ENCODE measurements around the gene STIMATE.

The STIMATE gene

DNA sequence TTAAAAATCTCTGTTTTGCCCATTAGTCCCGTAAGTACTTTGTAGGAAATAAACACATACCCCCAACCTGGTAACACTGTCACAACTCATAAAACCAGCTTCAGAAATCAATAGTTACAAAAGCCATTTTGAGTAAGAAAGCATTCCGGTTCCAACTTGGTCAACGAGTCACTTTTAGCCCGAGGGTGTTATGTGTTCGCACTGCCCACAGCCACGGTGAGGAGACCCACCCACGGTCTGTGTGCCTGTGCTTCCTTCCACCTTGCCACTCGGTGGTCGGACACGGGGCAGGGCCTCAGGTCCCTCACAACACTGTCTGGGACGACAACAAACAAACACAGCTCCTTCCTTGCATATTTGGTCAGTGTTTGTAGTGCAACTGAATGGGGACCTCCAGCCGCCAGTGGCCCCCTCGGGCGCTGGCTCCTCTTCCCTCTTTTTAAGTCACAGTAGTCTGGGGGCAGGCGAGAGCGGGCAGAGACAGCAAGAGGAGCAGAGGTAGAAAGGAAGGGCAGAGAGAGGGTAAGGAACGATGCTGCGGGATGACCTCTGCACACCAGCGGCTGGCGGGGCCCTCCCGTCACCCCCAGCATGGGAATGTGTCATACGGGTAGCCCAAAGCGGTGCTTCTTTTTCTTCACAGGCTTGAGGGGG is 57.3 kb downstream of the STIMATE start:
- DNase-seq = no peak

DNA sequence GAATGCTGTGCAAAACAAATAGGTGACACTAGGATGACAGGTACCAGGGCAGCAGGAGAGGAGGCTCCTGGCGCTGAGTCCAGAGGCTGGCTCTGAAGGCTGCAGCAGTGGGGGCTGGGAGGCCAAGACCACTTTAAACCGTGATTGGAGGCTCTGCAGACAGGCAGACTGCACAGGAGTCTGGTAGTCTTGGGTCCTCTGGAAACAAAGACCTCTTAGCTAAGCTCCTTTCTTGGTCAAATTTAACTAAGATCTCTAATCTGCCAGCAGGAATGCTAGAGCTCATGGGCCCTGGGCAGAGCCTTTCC is 58.1 kb downstream of the STIMATE start:
- no peak for DNase-seq

DNA sequence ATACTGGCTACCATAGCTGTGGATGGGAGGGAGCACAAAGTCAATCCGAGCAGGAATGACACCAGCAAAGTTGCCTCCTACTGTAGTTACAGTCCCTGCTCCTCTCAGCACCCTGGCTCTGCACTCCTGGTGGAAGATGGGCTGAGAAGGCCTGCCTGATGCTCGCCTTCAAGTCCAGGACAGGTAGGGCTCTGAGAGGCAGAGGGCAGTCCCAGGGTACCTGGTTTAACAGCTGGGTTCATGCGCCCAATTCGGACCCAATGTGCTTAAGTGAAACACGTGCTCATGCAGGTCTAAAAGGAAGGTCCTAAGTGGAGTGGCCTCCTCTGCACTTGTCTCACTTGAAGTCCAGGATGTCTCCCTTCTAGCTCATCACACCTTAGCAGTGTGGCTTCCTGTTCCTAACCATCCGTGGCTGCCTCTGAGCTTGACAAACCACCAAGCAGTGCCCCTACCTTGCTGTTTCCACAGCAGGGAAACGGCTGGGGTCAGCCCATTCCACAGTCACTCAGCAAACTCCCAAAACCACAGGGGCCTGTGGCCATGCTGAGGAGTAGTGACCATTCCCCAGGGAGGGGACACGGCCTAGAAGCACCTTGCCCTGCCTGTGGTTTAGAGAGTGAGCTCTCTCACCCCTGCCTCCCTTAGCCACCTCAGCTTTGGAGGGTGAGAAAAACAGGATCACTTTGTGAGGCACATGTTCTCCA is 58.6 kb downstream of the STIMATE start:
- no peak for DNase-seq

DNA sequence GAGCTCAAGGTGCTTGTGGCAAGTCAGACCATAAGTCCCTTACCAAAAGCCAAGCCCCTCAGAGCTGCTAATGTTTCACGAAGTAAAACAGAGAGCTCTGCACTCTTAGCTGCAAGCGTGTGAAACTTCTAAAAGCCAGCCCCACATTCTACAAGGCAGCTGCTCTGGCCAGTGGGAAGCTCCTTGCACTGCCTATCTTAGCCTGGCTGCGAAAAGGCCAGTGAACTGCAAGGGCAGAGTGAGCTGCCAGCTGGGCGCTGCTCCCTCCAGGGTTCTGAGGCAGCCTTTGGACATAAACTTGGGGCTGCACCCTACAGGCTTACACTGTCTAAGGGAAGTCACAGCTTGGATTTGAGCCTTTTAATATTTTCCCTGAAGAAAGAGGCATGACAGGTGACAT is 60.4 kb downstream of the STIMATE start:
- no peak for DNase-seq

DNA sequence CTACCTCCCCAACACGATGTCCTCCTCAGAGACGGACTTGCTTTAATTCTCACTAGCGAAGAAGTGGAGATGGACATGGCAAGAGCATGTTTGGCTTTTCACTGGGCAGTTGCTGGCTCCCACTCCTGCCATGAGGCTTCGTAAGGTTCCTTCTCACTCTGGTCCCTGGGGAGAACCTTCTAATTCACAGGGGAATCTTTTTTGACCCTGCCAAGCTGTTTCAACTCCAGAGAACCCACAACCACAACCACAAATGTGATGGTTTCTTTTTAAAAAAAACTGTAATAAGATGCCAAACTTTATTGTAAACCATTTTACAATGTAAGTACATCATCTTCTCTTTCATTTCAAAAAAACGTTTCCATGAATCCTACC is 60.9 kb downstream of the STIMATE start:
- DNase-seq = no peak

DNA sequence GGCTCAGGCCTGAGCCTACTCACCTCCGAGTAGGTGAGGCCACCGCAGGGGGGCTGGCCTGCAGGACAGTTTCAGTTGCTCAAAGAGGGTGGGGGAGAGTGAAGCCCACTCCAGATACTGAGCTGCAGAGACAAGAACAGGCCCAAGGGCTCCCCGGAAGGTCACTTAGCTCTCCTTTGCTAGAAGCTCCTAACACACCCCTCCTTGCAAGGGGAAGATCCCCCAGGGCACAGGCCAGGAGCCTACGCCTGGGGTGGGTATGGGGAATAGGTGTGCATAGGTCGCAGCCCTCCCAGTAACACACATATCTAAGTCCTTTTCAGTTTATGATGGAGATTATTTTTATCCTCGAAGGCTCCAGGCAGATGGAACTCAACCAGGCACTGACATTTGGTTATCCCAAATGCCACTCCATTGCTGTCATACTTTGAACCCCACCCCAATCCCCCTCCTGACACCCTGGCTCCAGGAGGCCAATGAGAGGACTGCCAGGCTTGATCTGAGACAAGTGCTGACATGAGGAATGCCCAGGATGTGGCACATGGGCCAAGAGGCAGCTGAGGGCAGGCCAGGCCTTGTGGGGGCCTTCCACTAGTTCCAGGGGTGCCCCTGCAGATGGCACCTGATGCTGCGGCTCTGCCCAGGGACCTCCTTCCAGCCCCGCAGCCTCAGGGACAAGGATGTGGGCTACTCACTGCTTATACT is 61.4 kb downstream of the STIMATE start:
- no peak for DNase-seq

DNA sequence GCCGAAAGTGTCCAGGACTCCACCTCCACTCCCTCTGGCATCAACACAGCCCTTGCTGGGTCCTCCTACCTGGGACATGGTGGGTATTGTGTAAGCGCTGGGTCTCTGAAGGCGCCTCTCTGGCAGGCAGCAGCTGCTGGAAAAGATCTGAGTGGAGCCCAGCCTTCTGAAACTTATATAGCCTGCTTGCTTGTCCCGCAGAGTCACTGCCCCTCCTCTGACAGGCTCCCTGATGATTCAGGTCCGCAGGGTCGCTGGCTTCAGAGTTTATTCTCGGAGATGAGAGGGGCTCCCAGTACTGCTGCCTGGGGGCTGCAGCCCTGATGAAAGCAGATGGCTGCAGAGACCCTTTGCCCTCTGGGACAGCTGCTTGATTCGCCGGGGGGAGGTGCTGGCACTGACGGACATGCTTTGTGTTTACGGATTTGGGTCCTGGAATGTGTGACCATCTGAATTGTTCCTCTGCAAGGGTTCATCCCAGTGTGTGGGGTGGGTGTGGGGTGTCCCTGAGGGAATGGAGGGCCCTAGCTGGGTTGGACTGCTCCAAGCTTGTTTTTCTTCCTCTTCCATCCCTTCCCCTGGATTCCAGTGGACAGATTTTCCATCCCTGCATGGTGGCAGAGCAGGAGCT is 62.4 kb downstream of the STIMATE start, which contains the start of gene MUSTN1:
Gene MUSTN1 (minus strand): TSS at position 149 of the 631 bp plus-strand sequence. CDS start 71 bp downstream, at position 78.
- no peak for DNase-seq

DNA sequence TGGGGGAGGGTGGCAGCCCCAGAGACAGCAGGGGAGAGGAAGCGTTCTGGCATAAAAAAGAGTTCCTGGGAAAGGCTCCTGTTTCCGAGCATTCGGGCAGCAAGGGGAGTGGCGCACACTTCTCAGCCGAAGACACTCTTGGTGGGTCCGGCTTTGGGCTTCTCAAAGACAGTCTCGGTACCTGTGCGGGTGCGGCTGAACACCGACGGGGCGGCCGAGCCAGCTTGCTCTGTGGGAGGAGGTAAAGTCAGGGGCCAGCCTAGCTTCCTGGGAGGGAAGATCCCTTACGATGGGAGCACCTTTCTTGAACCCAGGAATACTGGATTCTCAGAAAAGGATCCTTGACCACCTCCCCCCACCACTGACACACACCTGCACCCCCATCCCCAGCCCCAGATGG is 64.1 kb downstream of the STIMATE start:
- DNase-seq = no peak

DNA sequence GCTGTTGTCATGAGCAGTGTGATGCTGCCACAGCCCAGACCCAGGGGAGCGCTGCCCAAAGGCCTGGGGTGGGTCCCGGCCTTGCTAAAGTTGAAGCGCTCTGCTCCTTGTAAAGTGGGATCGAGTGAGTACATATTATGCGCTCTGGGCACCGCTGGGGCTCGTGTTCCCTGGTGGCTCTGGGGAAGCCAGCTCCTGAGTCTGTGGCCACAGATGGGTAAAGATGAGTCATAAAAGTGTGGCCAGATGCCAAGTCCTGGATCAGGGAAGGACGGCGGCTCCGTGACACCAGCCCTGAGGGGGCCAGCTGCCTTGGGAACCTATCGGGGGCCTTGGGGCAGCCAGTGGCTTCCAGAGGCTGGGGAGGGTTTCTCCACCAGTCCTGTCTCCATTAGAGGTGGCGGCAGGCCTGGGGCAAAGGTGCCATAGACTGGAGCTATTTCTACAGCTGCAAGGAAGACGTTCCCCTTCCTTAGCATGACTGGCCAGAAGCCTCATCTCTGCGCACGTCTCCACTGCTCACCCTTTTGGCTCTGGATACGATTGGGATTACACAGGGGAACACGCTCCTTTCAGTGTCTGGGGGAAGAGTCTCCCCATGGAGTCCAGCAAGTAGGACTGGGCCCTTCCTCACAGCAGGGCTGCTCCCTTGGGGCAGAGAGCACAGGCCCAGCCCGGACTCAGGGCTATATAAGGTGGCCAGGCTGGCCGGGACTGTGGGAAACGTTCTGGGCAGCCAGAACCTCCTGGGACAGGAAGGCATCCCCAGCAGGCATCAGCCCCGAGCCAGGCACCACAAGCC is 65.6 kb downstream of the STIMATE start:
- DNase-seq = no peak

DNA sequence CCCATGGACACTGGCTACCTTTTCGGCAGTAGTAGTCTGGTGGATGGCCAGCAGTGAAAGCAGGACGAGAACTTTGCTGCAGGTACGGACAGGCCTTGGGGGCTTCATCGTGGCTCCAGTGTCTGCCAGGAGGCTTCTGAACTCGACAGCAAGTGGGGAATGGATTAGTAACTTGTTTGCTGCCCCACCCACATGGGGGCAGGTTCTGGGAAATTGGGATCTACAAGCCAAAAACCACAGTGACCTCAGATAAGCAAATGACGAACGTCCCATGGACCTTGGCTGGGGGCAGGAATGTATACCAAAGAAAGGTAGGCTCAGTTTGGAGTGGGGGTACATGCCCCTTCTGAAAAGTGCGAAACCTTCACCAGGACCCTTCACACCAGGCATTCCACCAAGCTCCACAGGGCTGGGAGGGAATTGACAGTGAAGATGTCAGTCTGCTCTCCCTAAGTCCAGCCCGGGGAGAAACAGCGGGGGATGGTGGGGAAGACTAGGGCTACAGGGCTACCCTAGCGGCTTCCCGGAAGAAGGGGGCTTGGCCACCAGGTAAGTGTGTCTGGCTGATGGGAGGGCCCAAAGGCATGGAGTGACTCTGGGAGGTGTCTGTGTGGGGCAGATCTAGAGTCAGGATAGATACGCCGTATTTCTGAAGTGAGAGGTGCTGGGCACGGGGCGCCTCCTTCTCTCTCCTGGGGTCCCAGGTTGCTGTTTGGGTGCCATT is 66.7 kb downstream of the STIMATE start, which contains the start of gene ITIH4:
Gene ITIH4 (minus strand): TSS at position 138 of the 724 bp plus-strand sequence. CDS start 30 bp downstream, at position 108.
- DNase-seq = no peak

DNA sequence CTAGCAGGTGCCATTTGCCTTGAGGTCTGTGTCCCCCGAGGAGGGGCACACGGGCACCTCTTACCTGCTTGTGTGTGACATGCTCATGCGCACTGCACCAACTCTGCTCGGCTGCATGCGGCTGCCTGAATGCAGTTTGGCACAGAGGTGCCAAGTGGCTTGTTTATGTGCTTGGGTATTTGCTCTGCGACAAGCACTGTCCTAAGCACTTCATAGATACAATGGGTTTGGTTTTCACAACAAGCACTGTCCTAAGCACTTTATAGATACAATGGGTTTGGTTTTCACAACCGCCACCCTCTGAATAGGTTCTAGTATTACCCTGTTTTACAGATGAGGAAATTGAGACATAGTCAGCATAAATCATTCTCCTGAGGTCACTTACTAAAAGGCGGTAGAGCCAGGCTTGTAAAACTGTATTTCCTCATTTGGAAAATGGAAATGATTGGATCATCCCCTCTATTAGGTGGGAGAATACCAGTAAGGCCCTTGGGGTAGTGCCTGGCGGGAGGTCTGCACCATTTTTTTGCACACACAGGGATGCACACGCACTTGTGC is 67.4 kb downstream of the STIMATE start:
- no peak for DNase-seq

DNA sequence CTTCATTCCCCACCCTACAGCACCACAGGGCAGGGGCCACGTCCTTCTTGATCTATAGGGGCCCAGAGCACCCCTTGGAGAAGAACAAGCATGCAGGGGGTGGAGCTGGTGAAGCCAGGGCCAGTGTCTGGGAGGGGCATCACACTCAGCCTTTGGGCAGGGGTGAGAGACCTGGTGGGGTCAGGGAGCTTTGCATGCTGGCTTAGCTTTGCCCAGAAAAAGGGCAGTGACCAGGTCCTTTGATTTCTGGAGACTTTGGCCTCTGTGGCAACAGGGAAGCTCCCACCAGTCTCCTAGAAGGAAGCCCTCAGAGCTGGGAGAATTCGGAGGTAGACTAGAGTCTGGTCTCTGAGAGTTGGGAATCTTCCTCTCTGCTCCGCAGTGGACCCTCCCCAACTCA is 67.9 kb downstream of the STIMATE start:
- no peak for DNase-seq

DNA sequence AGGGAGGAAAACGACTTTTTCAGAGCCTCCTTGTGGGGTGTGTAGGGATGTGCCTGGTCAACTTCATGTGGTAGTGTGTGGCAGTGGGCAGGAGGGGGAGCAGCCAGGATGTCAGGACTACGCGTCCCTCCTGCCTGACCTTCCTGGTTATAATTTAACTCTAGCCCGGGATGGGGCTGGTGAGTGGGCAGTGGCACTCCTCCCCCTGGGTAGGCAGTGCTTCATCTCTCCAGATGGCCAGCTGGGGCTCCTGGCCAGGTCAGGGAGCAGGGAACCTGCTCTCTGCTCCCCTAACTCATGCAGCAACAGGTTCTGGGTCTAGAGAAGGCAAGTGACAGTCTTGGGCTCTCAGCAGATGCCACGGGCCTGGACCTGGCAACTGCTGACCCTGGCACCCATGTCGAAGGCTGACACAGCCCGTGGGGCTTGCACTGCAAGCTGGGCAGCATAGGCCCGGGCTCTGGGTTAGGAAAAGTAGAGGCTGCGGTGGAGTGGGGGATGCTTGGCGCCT is 69.4 kb downstream of the STIMATE start:
- no peak for DNase-seq

DNA sequence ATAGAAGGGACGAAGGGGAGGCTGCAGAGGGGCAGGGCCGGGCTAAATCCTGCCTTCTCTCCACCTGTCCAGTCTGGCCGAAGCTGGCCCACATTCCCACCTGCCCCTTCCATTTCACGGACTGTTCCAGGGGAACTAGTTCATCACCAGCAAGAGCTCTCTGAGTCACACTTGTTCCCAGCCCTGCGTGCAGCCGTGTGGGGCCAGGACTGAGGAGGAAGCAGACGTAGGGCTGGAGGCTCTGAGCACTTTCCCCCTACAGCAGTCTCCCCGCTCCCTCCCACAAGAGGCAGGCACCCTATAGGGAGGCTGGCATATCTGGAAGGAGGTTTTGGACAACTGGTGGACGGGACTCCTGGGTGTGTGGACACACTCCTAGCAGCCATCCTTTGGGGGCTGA is 69.9 kb downstream of the STIMATE start:
- no peak for DNase-seq

DNA sequence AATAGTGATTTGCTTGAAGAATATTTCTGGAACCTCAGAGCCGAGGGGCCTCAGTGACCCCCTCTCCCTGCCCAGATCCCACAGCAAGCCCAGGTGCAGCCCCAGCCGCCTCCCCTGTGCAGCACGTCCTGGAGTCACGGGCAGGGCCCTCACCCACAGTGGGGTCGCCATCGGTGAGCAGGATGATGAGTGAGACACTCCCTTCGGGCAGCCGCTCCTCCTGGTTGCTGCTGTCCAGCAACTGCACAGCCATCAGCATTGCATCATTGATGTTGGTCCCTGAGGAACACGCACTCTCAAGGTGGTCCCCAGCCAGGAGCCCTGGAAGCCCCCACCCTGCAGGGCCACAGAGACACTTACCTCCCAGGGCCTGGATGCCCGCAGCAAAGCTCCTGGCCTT is 73.3 kb downstream of the STIMATE start:
- DNase-seq = no peak

DNA sequence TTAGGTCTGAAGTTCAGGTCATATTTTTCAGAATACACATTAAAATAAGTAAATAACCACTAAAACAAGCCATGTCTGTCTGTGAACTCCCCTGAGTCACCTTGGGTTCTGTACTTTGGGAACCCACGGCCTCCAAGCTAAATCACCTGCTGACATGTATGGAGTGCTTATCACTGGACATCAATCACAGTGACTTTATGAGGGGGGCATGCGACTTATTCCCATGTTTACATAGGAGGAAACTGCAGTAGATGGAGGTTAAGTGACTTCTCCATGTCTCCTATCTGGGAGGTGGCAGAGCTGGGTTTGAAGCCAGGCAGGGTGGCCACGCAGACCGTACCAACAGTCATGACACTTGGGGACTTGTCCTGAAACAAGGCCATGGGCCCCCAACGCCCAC is 75.0 kb downstream of the STIMATE start:
- no peak for DNase-seq

DNA sequence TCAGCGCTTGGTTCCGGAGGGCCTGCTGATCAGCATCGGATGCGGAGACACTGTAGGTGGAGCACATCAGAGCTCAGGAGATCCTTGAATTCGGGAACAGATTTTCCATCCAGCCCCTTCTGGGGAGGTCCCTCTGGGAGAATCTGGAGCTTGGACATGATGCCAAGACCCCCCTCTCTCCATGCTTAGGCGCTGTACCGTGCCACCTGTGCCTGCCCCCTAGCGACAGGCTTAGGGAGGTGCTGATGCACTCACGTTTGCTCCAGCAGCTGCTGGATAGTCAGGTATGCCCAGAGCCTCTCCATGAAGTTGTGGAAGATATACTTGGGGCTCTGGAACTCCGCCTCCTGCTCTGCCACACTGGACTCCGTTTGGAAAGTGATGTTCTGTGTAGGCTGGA is 76.6 kb downstream of the STIMATE start:
- DNase-seq = no peak

DNA sequence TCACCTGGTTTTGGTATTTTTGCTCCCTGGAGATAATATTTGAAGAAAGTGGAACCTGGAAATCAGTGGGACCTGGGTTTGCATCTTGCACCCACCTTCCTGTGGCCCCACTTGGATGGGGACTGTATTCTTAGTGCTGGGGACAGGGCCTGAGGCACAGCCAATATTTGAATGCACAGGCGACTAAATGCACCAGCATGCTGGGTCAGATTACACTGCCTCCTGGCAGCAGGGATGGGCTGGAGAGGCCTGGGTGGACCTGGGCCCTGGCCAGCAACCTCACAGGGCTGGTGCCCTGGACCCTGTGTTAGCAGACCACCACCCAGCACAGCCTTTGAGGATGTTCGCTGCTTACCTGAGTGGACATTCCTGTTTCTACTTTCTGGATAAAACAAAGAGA is 77.4 kb downstream of the STIMATE start:
- DNase-seq = no peak

DNA sequence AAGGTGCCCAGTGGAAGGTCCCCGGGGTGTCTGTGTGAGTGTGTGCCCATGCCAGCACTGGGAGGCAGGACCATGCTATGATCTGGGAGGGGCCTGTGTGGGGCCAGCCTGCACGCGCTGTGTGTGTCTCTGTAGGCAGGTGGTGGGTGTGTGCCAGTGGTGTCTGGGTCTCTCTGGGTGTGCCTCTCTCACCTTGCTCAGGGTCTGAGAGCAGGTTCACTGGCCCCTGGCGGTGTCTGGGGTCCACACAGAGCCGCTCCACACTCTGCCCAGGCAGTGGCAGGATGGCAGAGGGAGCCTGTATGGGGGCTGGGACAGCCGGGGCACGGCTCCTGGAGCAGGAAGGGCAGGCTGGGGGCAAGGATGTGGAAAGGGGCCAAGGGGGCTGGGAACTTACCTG is 79.5 kb downstream of the STIMATE start:
- no peak for DNase-seq

DNA sequence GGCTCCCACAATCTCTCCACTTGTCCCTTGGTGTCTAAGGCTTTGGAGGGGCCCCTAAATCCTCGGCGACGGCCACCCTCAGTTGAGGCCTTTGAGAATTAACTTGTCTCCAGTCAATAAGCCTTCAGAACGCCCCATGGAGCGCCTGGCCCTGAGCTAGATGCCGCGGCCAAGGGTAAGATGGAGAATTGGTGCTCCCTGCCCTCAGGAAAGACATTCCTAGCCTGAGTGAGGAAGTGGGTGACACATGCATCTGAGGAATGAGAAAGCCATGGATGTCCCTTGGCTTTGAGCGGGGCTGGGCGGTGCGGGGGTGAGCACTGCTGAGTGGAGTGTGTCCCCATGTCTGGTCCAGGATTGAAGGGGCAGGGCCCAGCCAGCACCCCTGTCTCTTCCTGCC is 80.1 kb downstream of the STIMATE start:
- DNase-seq = no peak

DNA sequence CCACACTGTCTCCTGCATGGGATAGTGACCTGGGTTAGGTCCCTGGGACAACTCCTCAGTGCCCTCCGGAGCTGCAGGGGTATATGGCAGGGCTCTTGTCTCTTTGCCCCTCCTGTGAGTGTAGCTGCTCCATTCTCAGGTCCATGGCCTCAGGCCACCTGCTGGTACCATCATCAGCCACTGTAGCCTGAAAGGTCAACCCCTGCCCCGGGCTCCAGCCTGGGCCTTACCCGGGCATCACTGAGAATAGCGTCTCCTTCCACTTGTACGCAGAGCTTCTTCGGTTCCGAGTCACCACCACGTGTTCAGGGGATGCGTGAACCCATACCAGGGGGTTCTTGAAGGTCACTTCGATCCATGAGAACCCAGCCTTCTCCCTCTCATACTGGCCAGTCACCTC is 80.7 kb downstream of the STIMATE start:
- no peak for DNase-seq

DNA sequence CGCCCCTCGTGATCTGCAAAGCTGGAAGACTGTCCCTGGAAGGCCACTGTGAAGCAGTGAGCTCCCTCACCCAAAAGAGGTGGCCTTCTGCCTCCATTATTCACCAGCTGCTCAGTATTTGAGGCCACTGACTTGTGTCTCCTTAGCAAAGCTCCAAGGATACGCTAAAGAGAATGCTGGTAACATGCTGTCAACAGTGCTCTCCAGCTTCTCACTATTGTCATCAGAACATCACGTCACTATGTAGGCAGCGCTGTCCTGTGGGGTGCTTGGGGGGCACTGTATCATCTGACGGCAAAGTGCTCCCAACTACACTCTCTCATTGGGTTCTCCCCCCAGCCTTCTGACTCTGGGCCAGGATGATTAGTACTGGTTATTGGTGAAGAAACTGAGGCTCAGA is 81.1 kb downstream of the STIMATE start:
- DNase-seq = no peak

Data from activated effector memory CD4-positive, alpha-beta T cell treated with anti-CD3 and anti-CD28 coated beads, Interleukin-2, amount 50 U/mL, for 16 hours (primary cell).